PFSK-1 (cell line): ENCODE results near the gene C16orf54. TPM values are rescaled to one million over a fixed set of nuclear protein-coding genes. Genes with fewer than 3 reads are reported as not detected.

Experiments used
- FOXP2 ChIP-seq: optimal IDR thresholded peaks from 2 replicates; pipeline ENCODE3; 2011; ENCODE audit warnings: borderline replicate concordance, control low read depth, inconsistent platforms; ENCODE audit not compliant: insufficient read depth; ENCODE audit errors: extremely low read length, extremely low read depth
- POLR2AphosphoS5 ChIP-seq: IDR thresholded peaks from 2 replicates; pipeline ENCODE4 v1.6.1; 2012; ENCODE audit warnings: low read depth, mild to moderate bottlenecking, control low read depth, low read length, moderate library complexity
- SIN3A ChIP-seq: IDR thresholded peaks from 2 replicates; pipeline ENCODE4 v1.6.1; 2012; ENCODE audit warnings: mild to moderate bottlenecking, low read length, moderate library complexity, borderline replicate concordance; ENCODE audit not compliant: insufficient read depth
- TAF1 ChIP-seq: IDR thresholded peaks from 2 replicates; pipeline ENCODE4 v1.6.1; 2012; ENCODE audit warnings: low read length, control low read depth, borderline replicate concordance; ENCODE audit not compliant: insufficient read depth
- polyA plus RNA-seq: library from polyadenylated mRNA; unstranded; fragments of >200 nt; gene quantifications from one replicate; pipeline ENCODE4 v1.2.1, GENCODE V29; 2012; ENCODE audit warnings: low read depth, missing spikeins; ENCODE audit not compliant: insufficient read length
- TF ChIP-seq, protein P1 (sequence below), 2 experiments: IDR thresholded peaks; 2 replicates each; pipeline versions ENCODE4 v1.6.1 to v1.8.0; 2011 to 2012; ENCODE audit warnings: low read depth in 2 of 2, low read length in 2 of 2, control low read depth in 1 of 2, inconsistent platforms in 1 of 2, mild to moderate bottlenecking in 1 of 2, moderate library complexity in 1 of 2; ENCODE audit not compliant: insufficient read depth in 1 of 2

C16orf54 gene, protein sequence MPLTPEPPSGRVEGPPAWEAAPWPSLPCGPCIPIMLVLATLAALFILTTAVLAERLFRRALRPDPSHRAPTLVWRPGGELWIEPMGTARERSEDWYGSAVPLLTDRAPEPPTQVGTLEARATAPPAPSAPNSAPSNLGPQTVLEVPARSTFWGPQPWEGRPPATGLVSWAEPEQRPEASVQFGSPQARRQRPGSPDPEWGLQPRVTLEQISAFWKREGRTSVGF
- polyA plus RNA-seq, result not detected

DNA sequence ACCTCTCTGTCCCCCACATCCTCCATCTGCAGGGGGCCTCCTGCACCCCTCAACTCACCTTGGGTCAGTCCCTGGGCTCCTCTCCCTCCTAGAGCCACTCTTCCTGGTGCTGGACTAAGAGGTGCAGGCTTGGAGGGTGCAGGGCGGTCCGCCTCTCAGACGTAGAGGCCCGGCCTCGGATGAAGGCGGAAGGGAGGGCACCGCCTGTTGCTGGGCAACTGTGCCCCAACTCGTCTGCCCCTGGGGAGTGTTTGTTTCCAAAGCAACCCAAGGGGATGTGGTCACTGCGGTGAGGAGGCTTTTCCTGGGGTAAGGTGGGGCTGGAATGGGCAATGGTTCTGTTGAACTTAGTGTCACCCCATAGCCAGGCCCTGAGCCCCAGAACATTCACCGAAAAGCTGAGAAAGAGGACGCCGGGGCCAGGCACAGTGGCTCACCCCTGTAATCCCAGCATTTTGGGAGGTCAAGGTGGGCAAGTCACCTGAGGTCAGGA, at the start of gene C16orf54:
Gene C16orf54, minus strand, starts transcription at position 138 of the 493 bp plus-strand sequence. CDS start 1,039 bp downstream, outside the sequence.
- TF ChIP-seq POLR2AphosphoS5 (no peak), TAF1 (no peak), SIN3A (no peak), FOXP2 (no peak)
- TF ChIP-seq, protein P1, sequence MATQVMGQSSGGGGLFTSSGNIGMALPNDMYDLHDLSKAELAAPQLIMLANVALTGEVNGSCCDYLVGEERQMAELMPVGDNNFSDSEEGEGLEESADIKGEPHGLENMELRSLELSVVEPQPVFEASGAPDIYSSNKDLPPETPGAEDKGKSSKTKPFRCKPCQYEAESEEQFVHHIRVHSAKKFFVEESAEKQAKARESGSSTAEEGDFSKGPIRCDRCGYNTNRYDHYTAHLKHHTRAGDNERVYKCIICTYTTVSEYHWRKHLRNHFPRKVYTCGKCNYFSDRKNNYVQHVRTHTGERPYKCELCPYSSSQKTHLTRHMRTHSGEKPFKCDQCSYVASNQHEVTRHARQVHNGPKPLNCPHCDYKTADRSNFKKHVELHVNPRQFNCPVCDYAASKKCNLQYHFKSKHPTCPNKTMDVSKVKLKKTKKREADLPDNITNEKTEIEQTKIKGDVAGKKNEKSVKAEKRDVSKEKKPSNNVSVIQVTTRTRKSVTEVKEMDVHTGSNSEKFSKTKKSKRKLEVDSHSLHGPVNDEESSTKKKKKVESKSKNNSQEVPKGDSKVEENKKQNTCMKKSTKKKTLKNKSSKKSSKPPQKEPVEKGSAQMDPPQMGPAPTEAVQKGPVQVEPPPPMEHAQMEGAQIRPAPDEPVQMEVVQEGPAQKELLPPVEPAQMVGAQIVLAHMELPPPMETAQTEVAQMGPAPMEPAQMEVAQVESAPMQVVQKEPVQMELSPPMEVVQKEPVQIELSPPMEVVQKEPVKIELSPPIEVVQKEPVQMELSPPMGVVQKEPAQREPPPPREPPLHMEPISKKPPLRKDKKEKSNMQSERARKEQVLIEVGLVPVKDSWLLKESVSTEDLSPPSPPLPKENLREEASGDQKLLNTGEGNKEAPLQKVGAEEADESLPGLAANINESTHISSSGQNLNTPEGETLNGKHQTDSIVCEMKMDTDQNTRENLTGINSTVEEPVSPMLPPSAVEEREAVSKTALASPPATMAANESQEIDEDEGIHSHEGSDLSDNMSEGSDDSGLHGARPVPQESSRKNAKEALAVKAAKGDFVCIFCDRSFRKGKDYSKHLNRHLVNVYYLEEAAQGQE (IDR thresholded peaks at IDR 0.05; ENCODE audit: insufficient read depth in 1 of 2, low read depth in 2 of 2, low read length in 2 of 2), result no peak

DNA sequence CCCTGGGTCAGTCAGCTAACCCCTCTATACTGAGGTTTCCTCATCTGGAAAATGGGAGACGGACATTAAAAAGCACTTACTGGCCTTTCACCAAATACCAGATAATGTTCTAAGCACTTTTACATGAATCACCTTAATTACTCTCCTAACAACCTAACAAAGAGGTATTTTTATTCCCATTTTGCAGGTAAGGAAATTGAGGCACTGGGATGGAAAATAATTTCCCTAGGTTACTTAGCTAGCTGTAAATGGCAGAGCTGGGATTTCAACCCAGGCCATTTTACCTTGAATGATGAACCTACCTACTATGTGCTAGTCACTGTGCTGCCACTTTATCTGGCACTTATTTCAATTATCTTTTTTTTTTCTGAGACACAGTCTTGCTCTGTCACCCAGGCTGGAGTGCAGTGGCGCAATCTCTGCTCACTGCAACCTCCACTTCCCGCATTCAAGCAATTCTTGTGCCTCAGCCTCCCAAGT, 48.5 kb upstream of the C16orf54 start:
- TF ChIP-seq, protein P1 (IDR thresholded peaks at IDR 0.05; ENCODE audit: insufficient read depth in 1 of 2, low read depth in 2 of 2, low read length in 2 of 2), result no peak
- no peak for TF ChIP-seq SIN3A
- TF ChIP-seq TAF1, result no peak
- TF ChIP-seq POLR2AphosphoS5, result no peak
- TF ChIP-seq FOXP2, result no peak

DNA sequence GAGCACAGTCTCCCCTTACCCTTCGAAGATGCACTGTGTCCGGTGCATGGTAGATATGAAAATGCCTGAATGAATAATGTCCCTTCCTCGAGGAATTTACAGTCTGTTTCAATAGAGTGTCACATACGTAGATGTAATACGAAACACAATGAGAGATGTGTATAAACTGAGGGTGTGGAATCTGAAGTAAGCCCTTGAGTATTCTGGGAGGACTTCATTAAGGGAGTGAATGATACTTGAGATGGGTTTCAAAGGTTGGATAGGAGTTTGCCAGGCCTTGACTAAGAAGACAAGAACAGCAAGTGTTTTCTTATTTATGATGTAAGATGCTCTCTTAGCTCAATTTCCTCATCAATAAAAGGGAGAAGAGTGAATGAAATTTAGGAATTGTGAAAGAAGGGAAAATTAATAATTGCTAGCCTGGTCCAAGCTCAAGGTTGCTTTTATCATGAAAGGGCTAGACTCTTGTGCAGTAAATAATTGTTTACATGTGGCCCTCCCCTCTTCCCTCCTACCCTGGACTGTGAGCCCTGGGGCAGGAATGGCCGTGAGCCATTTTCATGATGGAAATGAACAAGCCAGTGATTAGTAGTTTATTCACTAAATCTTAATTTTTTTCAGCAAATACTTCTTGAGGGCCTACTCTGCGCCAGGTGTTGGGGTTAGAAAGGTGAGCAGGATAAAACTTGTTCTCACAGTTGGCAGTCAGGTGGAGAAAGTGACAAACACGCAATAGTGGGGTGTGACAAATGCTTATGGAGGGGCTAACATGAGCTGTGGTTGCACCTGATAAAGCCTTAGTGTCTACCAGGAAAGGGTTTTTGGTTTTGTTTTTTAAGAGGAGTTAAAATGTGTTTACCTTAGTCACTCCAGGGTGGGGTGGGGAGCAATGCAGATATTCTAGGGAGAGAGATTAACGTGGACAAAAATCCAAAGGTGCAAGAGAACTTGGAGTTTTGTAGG, 46.3 kb upstream of the C16orf54 start:
- TF ChIP-seq POLR2AphosphoS5 (no peak), TAF1 (no peak), FOXP2 (no peak), SIN3A (no peak)
- TF ChIP-seq, protein P1 (IDR thresholded peaks at IDR 0.05; ENCODE audit: insufficient read depth in 1 of 2, low read depth in 2 of 2, low read length in 2 of 2), result no peak

DNA sequence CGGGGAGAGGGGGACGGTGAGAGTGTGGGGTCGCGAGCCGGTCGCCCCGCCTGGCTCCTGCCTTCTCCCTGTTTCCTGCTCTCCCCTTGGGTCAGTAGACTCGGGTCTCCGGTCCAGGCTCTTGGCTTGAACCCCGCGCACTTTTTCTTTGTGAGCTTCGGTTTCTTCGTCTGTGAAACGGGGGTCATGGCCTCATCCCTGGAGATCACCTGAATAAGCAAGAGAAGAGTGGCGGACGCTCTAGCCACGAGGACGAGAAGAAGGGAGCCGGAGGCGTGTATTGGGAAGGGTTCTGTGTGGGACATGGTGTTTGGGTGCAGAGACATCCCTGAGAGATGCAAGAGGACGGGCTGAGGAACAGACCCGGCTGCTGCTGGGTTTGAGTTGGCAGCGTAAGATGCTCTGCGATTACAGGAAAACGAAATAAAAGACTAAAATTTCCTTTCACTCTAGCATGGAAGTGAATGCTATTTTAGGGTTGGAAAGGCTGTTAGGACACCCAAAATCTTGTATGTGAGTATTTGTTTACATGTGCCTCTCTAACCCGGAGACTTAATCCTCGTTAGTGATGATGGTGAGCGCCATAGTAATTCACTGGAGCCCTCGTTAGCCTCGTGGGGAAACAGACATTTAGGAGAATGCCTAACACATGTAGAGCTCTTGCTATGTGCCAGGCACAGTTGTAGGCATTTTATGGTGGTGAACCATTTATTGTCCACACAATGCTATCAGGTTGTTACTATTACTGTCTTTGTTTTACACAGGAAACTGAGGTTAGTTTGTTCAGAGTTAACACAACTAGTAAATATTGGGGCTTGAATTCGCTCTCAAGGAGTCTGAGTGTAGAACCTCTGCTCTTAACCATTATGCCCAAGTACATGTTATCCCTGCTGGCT, 45.4 kb upstream of the C16orf54 start:
- no peak for TF ChIP-seq SIN3A
- no peak for TF ChIP-seq POLR2AphosphoS5
- TF ChIP-seq TAF1, result no peak
- no peak for TF ChIP-seq FOXP2
- TF ChIP-seq, protein P1 (IDR thresholded peaks at IDR 0.05; ENCODE audit: insufficient read depth in 1 of 2, low read depth in 2 of 2, low read length in 2 of 2), result no peak
